ENCODE measurements around the gene KDF1. TPM values are rescaled to one million over a fixed set of nuclear protein-coding genes. Genes with fewer than 3 reads are reported as not detected.

Gene KDF1
- total RNA-seq, 1 experiment from 2014 or later, result 23.0 TPM

DNA sequence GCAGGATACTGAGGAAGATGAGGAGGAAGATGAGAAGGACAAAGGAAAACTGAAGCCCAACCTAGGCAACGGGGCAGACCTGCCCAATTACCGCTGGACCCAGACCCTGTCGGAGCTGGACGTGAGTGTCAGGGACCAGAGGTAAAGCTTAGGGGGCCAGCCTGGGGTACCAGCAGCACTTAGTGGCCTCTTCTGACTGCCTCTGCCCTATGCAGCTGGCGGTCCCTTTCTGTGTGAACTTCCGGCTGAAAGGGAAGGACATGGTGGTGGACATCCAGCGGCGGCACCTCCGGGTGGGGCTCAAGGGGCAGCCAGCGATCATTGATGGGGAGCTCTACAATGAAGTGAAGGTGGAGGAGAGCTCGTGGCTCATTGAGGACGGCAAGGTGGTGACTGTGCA is 17.6 kb downstream of the KDF1 start:
- H3K9me3 ChIP-seq (ENCODE audit: control insufficient read depth in 1 of 2, insufficient read depth in 1 of 2, low read depth in 1 of 2, low read length in 2 of 2), result no peaks in the 10 kb centered on the region
- POLR2A ChIA-PET, result no interaction called here
- no peaks in the 10 kb centered on the region for H3K9me2 ChIP-seq (ENCODE audit: insufficient read depth)
- DNase-seq (ENCODE audit: low read depth, low spot score) (no peak), ATAC-seq (no peak)
- peaks cover 45% of the 10 kb centered on the region for H3K79me2 ChIP-seq (ENCODE audit: insufficient read depth, low read length)
- H3K27ac ChIP-seq (ENCODE audit: low read depth, low read length), result no peak overlapping the region
- no peaks in the 10 kb centered on the region for H3K4me1 ChIP-seq (ENCODE audit: control insufficient read depth in 1 of 2, insufficient read depth in 2 of 2, low read length in 2 of 2)
- H3K36me3 ChIP-seq (ENCODE audit: control insufficient read depth in 1 of 2, insufficient read depth in 2 of 2, low read length in 2 of 2), result peaks cover 39 to 53% of the 10 kb centered on the region in 2 experiments; a peak in 3 of 4 replicates
- no peak overlapping the region for H3K4me3 ChIP-seq (replicated peaks in 1 of 2; ENCODE audit: low read depth in 1 of 2, low read length in 2 of 2)
- H4K20me1 ChIP-seq (ENCODE audit: insufficient read depth), result no peaks in the 10 kb centered on the region; the same call in 1 of the 2 replicates
- RAD21 ChIA-PET (ENCODE audit: low non-redundant PET in 1 of 2, low total read pairs in 2 of 2, uncharacterized antibody in 2 of 2, unreplicated experiment in 2 of 2), result no interaction called here
- CTCF ChIA-PET, result no interaction called here
- no peak overlapping the region for H3K9ac ChIP-seq (ENCODE audit: low read length)
- no peak overlapping the region for H3K4me2 ChIP-seq (ENCODE audit: low read length)
- intact Hi-C loops (cut with micrococcal nuclease), result no loop called here
- no TSS peak for BruUV-seq (replicated peaks)
- TF ChIP-seq RAD21 (IDR thresholded peaks at IDR 0.05; ENCODE audit: low read depth) (no peak), POLR2AphosphoS5 (IDR thresholded peaks at IDR 0.05; ENCODE audit: low read depth, low read length) (no peak), JUND (IDR thresholded peaks at IDR 0.05) (no peak), CEBPB (IDR thresholded peaks at IDR 0.05; ENCODE audit: low read depth) (no peak), ZFX (IDR thresholded peaks at IDR 0.05) (no peak), SIN3A (IDR thresholded peaks at IDR 0.05; ENCODE audit: low read depth) (no peak), EZH2 (IDR thresholded peaks at IDR 0.05) (no peak), SP1 (IDR thresholded peaks at IDR 0.05; ENCODE audit: low read depth) (no peak), ELF1 (IDR thresholded peaks at IDR 0.05; ENCODE audit: borderline replicate concordance, low read depth) (no peak), SRF (IDR thresholded peaks at IDR 0.05; ENCODE audit: low read depth) (no peak)
- TF ChIP-seq, protein P1, sequence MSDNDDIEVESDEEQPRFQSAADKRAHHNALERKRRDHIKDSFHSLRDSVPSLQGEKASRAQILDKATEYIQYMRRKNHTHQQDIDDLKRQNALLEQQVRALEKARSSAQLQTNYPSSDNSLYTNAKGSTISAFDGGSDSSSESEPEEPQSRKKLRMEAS (IDR thresholded peaks at IDR 0.05), result no peak
- TF ChIP-seq, protein P2, sequence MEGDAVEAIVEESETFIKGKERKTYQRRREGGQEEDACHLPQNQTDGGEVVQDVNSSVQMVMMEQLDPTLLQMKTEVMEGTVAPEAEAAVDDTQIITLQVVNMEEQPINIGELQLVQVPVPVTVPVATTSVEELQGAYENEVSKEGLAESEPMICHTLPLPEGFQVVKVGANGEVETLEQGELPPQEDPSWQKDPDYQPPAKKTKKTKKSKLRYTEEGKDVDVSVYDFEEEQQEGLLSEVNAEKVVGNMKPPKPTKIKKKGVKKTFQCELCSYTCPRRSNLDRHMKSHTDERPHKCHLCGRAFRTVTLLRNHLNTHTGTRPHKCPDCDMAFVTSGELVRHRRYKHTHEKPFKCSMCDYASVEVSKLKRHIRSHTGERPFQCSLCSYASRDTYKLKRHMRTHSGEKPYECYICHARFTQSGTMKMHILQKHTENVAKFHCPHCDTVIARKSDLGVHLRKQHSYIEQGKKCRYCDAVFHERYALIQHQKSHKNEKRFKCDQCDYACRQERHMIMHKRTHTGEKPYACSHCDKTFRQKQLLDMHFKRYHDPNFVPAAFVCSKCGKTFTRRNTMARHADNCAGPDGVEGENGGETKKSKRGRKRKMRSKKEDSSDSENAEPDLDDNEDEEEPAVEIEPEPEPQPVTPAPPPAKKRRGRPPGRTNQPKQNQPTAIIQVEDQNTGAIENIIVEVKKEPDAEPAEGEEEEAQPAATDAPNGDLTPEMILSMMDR (IDR thresholded peaks at IDR 0.05 in 2 of 3, conservative IDR thresholded peaks at IDR 0.05 in 1 of 3; ENCODE audit: borderline replicate concordance in 1 of 3, insufficient read depth in 1 of 3, low read depth in 2 of 3, low read length in 2 of 3), result no peak
- TF ChIP-seq, protein P3, sequence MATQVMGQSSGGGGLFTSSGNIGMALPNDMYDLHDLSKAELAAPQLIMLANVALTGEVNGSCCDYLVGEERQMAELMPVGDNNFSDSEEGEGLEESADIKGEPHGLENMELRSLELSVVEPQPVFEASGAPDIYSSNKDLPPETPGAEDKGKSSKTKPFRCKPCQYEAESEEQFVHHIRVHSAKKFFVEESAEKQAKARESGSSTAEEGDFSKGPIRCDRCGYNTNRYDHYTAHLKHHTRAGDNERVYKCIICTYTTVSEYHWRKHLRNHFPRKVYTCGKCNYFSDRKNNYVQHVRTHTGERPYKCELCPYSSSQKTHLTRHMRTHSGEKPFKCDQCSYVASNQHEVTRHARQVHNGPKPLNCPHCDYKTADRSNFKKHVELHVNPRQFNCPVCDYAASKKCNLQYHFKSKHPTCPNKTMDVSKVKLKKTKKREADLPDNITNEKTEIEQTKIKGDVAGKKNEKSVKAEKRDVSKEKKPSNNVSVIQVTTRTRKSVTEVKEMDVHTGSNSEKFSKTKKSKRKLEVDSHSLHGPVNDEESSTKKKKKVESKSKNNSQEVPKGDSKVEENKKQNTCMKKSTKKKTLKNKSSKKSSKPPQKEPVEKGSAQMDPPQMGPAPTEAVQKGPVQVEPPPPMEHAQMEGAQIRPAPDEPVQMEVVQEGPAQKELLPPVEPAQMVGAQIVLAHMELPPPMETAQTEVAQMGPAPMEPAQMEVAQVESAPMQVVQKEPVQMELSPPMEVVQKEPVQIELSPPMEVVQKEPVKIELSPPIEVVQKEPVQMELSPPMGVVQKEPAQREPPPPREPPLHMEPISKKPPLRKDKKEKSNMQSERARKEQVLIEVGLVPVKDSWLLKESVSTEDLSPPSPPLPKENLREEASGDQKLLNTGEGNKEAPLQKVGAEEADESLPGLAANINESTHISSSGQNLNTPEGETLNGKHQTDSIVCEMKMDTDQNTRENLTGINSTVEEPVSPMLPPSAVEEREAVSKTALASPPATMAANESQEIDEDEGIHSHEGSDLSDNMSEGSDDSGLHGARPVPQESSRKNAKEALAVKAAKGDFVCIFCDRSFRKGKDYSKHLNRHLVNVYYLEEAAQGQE (IDR thresholded peaks at IDR 0.05; ENCODE audit: low read depth), result no peak
- TF ChIP-seq, protein P4, sequence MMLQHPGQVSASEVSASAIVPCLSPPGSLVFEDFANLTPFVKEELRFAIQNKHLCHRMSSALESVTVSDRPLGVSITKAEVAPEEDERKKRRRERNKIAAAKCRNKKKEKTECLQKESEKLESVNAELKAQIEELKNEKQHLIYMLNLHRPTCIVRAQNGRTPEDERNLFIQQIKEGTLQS (IDR thresholded peaks at IDR 0.05), result no peak
- H3K27me3 ChIP-seq (ENCODE audit: insufficient read depth, low read length), result no peaks in the 10 kb centered on the region
- no peak overlapping the region for H2AFZ ChIP-seq (ENCODE audit: low read depth, low read length, poor library complexity, severe bottlenecking)
